OCI-LY3 (cell line): ENCODE results near the gene TXNL4A.

ENCODE experiments used
- CTCF ChIP-seq: fragments of 200-600, 300-600 bp; sonication (generic); IDR thresholded peaks from 2 replicates; pipeline ENCODE4 v1.5.1; 2014; ENCODE audit warnings: antibody characterized with exemption, low read length, low read depth
- EZH2phosphoT487 ChIP-seq: fragments of 200-600 bp; shearing (Covaris generic); IDR thresholded peaks from 2 replicates; pipeline ENCODE4 v1.6.1; 2018; ENCODE audit warnings: antibody characterized with exemption, mixed run types, low read depth

- no peak for TF ChIP-seq CTCF
- TF ChIP-seq EZH2phosphoT487: no peak
Measured at GRCh38 chr18:79945118-79946042, 43.0 kb downstream of the TXNL4A start.
